K562 (cell line): ENCODE results near the gene RAB3GAP2. TPM values are rescaled to one million over a fixed set of nuclear protein-coding genes. Genes with fewer than 3 reads are reported as not detected.
A peak's percentile ranks its signal among the peaks of the same experiment; 100 is the strongest.

Experiments
- E4F1 ChIP-seq: fragments of 250-450 bp; sonication (Bioruptor Pico); IDR thresholded peaks from 2 replicates; pipeline ENCODE4 v1.5.0; 2021; ENCODE audit warnings: mild to moderate bottlenecking, borderline replicate concordance
- ELF1 ChIP-seq: fragments of 200-800 bp; sonication (Bioruptor generic); IDR thresholded peaks from 2 replicates; pipeline ENCODE4 v1.6.1; 2016; ENCODE audit warnings: missing genetic modification characterization, missing compliant biosample characterization
- HBP1 ChIP-seq: fragments of 450-650 bp; formaldehyde crosslinking; IDR thresholded peaks from 2 replicates; pipeline ENCODE4 v1.4.0; 2022; ENCODE audit warnings: missing genetic modification characterization
- MCM7 ChIP-seq, 2 experiments: fragments of 450-650 bp; IDR thresholded peaks; 2 replicates each; pipeline ENCODE4 v1.6.1; 2016 to 2018
- NEUROD1 ChIP-seq: fragments of 150-350 bp; IDR thresholded peaks from 2 replicates; pipeline ENCODE4 v1.6.1; 2014; ENCODE audit warnings: borderline replicate concordance, low read length, low read depth; ENCODE audit not compliant: partially characterized antibody
- TRIM28 ChIP-seq: fragments of 450-650 bp; IDR thresholded peaks from 2 replicates; pipeline ENCODE4 v1.6.1; 2017
- TSC22D4 ChIP-seq: fragments of 450-650 bp; IDR thresholded peaks from 2 replicates; pipeline ENCODE4 v1.6.1; 2016; ENCODE audit warnings: missing genetic modification characterization, missing biosample characterization, control low read depth
- USF2 ChIP-seq: sonication (generic); formaldehyde crosslinking; IDR thresholded peaks from 2 replicates; pipeline ENCODE4 v1.5.0; 2020; ENCODE audit warnings: missing genetic modification reagents
- polyA plus RNA-seq, 8 experiments: library from polyadenylated mRNA; depleted of rRNA in 4 of 8; stranded (reverse) in 5 of 8; unstranded in 3 of 8; fragments of >200 nt; fragmentation: Nextera tagmentation in 2 of 8; fragmentation: Illumina TruSeq in 1 of 8; extraction: Ambion mirVana in 2 of 8; extraction: Trizol in 1 of 8; gene quantifications; 2 replicates each; pipeline versions ENCODE4 v1.2.1 to v1.2.3, GENCODE V29; 2011 to 2014; ENCODE audit warnings: inconsistent platforms in 1 of 8, missing spikeins in 1 of 8
- total RNA-seq, 7 experiments: library from RNA; depleted of rRNA in 6 of 7; stranded (reverse); fragments of >200 nt in 6 of 7; fragmentation: Illumina TruSeq in 2 of 7; extraction: Trizol in 2 of 7; gene quantifications; 2 replicates each; pipeline versions ENCODE4 v1.2.1 to v1.2.3, GENCODE V29; 2011 to 2021; ENCODE audit warnings: low replicate concordance in 1 of 7
- TF ChIP-seq, protein P1 (sequence below), 2 experiments: fragments of 450-650 bp; IDR thresholded peaks; 2 replicates each; pipeline ENCODE4 v1.6.1; 2016; ENCODE audit warnings: mild to moderate bottlenecking in 2 of 2, borderline replicate concordance in 1 of 2, low read depth in 1 of 2, moderate library complexity in 1 of 2

Gene RAB3GAP2
- total and polyA plus RNA-seq, 9 of the 15 experiments (the other 6 are each of a cell fraction or from before 2014, with no cell fraction given), result 14.1 to 69.1 (median 32.2) TPM

DNA sequence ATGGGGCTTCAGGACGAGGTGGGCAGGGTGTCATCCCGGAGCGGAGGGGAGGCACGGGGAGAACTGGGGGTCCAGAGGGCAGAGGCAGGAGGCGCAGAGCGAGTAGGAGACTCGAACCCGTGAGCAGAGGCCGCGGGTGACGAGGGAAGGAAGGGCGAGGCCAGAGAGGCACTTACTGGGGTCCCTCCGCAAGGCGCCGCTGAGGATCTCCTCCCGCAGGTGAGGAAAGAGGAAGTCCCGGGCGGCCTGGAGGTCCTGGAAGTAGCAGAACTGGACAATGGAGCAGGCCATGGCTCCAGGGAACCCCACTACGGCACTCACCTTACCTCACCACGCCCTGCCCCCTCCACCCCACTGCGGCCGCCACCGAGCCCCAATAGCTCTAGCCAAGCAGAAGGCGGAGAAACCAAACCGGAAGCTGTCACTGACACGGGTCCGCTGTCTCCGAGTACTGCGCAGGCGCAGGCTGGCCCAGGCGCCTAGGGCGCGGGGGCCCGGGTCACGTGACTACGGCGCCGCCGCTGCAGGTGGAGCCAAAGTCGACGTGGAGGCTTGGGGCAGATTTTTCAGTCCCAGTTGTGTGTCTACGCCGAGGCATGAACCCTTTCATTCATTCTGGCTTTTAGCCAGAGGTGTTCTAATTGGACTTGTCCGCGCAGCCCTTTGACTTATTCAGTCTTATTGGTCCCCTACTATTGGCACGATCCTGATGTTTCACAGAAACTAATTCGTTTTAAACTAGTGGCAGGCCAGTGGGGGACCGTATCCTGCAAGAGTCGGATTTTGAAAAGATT, at the start of gene RAB3GAP2 (continued):
- TF ChIP-seq E4F1 (CRISPR knock-in tag) (no peak), MCM7 (IDR thresholded peaks at IDR 0.05) (no peak), TRIM28 (peak; percentile 65), ELF1 (tag) (peak; percentile 77), USF2 (peak; percentile 99), TSC22D4 (no peak), NEUROD1 (peak; percentile 20), HBP1 (CRISPR knock-in tag) (no peak; the same call in 1 of the 2 replicates)
- TF ChIP-seq, protein P1, sequence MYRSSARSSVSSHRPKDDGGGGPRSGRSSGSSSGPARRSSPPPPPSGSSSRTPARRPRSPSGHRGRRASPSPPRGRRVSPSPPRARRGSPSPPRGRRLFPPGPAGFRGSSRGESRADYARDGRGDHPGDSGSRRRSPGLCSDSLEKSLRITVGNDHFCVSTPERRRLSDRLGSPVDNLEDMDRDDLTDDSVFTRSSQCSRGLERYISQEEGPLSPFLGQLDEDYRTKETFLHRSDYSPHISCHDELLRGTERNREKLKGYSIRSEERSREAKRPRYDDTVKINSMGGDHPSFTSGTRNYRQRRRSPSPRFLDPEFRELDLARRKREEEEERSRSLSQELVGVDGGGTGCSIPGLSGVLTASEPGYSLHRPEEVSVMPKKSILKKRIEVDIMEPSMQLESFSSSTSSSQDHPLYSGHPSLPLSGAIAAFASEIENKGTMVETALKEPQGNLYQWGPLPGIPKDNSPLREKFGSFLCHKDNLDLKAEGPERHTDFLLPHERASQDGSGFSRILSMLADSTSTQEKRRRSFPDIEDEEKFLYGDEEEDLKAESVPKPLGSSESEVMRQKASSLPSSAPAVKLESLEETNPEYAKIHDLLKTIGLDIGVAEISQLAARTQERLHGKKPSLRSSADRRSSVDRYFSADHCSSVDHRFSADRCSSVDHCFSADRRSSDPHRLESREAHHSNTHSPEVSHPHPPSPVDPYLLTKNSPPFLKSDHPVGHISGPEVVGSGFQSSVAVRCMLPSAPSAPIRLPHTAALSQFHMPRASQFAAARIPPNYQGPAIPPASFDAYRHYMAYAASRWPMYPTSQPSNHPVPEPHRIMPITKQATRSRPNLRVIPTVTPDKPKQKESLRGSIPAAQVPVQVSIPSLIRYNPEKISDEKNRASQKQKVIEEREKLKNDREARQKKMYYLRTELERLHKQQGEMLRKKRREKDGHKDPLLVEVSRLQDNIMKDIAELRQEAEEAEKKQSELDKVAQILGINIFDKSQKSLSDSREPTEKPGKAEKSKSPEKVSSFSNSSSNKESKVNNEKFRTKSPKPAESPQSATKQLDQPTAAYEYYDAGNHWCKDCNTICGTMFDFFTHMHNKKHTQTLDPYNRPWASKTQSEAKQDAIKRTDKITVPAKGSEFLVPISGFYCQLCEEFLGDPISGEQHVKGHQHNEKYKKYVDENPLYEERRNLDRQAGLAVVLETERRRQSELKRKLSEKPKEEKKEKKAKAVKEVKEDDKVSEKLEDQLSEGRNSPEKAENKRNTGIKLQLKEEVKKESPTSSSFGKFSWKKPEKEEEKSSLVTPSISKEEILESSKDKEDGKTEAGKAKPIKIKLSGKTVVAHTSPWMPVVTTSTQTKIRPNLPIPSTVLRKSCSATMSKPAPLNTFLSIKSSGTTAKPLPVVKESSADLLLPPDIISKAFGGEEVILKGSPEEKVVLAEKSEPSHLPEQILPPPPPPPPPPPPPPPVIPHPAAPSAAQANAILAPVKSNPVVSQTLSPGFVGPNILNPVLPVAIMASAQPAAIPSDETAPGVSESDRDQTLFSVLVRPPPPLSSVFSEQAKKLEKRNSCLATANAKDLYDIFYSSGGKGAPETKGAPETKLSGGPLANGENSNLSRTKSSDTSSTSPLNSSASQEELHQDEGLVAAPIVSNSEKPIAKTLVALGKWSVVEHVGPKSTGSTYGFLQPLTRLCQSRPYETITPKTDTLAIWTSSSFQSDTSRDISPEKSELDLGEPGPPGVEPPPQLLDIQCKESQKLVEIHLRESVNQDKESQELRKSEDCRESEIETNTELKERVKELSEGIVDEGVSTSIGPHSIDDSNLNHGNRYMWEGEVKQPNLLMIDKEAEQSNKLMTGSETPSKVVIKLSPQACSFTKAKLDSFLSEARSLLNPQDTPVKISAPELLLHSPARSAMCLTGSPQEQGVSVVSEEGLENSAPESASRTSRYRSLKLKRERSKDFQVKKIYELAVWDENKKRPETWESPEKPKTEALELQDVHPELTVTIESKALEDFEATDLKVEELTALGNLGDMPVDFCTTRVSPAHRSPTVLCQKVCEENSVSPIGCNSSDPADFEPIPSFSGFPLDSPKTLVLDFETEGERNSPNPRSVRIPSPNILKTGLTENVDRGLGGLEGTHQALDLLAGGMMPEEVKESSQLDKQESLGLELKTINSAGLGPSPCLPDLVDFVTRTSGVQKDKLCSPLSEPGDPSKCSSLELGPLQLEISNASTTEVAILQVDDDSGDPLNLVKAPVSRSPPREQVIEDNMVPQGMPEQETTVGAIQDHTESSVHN (IDR thresholded peaks at IDR 0.05; ENCODE audit: borderline replicate concordance in 1 of 2, low read depth in 1 of 2), result no peak
